Suprapubic skin (tissue), 2 donors: ENCODE measurements around the gene LYRM4.
"Not testable (repeated sequence)": the region's sequence is repeated elsewhere in the genome, so short reads cannot be mapped to it uniquely, and the experiment has no call there.

Experiments
- EP300 ChIP-seq: sonication (generic); formaldehyde crosslinking; IDR thresholded peaks from one replicate; pipeline ENCODE4 v1.6.1; 2017; ENCODE audit warnings: antibody characterized with exemption
- POLR2A ChIP-seq, 2 donors: fragments of 450-650 bp; IDR thresholded peaks; one replicate each; pipeline ENCODE4 v1.6.1; 2017; ENCODE audit warnings: antibody characterized with exemption in 2 of 2, mild to moderate bottlenecking in 2 of 2, moderate library complexity in 2 of 2

- not testable (repeated sequence) for TF ChIP-seq EP300; POLR2A (IDR thresholded peaks at IDR 0.05)
These were observed 200.3 kb downstream of the LYRM4 start for GRCh38 chr6:5060439-5060838.
